Measurements from ENCODE around the gene WAC. TPM values are rescaled to one million over a fixed set of nuclear protein-coding genes. Genes with fewer than 3 reads are reported as not detected.
A peak's percentile ranks its signal among the peaks of the same experiment; 100 is the strongest.
"Not testable (repeated sequence)": the region's sequence is repeated elsewhere in the genome, so short reads cannot be mapped to it uniquely, and the experiment has no call there.

The WAC gene
- total RNA-seq, 2 experiments from 2014 or later = 128 to 141 TPM

- no peaks in the 10 kb centered on the region for H3K36me3 Mint-ChIP-seq
- H3K27me3 Mint-ChIP-seq = peaks cover 7% of the 10 kb centered on the region
- no peak for DNase-seq
- ATAC-seq = no peak
- H3K27ac Mint-ChIP-seq = no peak overlapping the region
- no peaks in the 10 kb centered on the region for H3K4me1 Mint-ChIP-seq
- no peak overlapping the region for H3K4me3 Mint-ChIP-seq
- CTCF ChIA-PET = no interaction called here
- no peaks in the 10 kb centered on the region for H3K9me3 Mint-ChIP-seq (ENCODE audit: low read depth)
Measured at GRCh38 chr10:28508304-28508925, 24.5 kb upstream of the WAC start.

- H3K27ac Mint-ChIP-seq = no peak overlapping the region
- CTCF ChIA-PET = no interaction called here
- H3K9me3 Mint-ChIP-seq (ENCODE audit: low read depth) = no peaks in the 10 kb centered on the region
- DNase-seq (no peak), ATAC-seq (no peak)
- no peaks in the 10 kb centered on the region for H3K4me1 Mint-ChIP-seq
- H3K36me3 Mint-ChIP-seq = no peaks in the 10 kb centered on the region
- no peak overlapping the region for H3K4me3 Mint-ChIP-seq
- peaks cover 9% of the 10 kb centered on the region for H3K27me3 Mint-ChIP-seq
Measured at GRCh38 chr10:28509286-28509685, 23.6 kb upstream of the WAC start.

- Mint-ChIP-seq H3K4me1 (no peaks in the 10 kb centered on the region), H3K9me3 (ENCODE audit: low read depth) (no peaks in the 10 kb centered on the region), H3K36me3 (no peaks in the 10 kb centered on the region), H3K27me3 (peaks cover 16% of the 10 kb centered on the region), H3K4me3 (no peak overlapping the region), H3K27ac (no peak overlapping the region)
- DNase-seq (no peak), ATAC-seq (no peak)
- CTCF ChIA-PET = no interaction called here
Measured at GRCh38 chr10:28514648-28515047, 18.3 kb upstream of the WAC start.

GRCh38 chr10:28520346-28520745 is 12.6 kb upstream of the WAC start:
- Mint-ChIP-seq H3K27me3 (peaks cover 9% of the 10 kb centered on the region), H3K9me3 (ENCODE audit: low read depth) (peaks cover 10% of the 10 kb centered on the region), H3K4me1 (no peaks in the 10 kb centered on the region), H3K36me3 (peaks cover 36% of the 10 kb centered on the region), H3K4me3 (no peak overlapping the region), H3K27ac (no peak overlapping the region)
- DNase-seq (no peak), ATAC-seq (no peak)
- CTCF ChIA-PET = interaction anchor here (1.0 kb wide), 1 partner anchor 9 kb away, joined by 3 read pairs; no protein-coding TSS in a partner anchor

DNA sequence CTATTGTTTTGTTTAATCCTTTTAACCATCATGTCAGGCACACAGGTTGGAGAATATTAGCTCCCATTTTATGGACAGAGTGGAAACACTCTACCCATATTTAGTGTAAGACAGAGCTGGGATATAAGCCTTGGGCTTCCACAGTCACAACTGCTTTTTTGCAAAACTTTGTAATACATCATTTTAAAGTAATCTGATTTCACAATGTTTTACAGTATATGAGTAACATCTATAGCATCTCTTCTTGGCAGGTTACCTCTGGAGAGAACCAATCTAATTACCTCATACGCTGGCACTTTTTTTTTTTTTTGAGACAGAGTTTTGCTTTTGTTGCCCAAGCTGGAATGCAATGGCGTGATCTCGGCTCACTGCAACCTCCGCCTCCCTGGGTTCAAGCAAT is 12.1 kb upstream of the WAC start:
- CTCF ChIA-PET = interaction anchor here (1.0 kb wide), 1 partner anchor 9 kb away, joined by 3 read pairs; no protein-coding TSS in a partner anchor
- ATAC-seq, DNase-seq, H3K27me3 Mint-ChIP-seq, H3K27ac Mint-ChIP-seq, H3K4me1 Mint-ChIP-seq, H3K4me3 Mint-ChIP-seq: not testable (repeated sequence)
- peaks cover 11% of the 10 kb centered on the region for H3K9me3 Mint-ChIP-seq (ENCODE audit: low read depth)
- peaks cover 40% of the 10 kb centered on the region for H3K36me3 Mint-ChIP-seq

GRCh38 chr10:28521961-28522360 is 11.0 kb upstream of the WAC start:
- CTCF ChIA-PET, H3K27ac Mint-ChIP-seq, DNase-seq, H3K27me3 Mint-ChIP-seq, ATAC-seq, H3K4me1 Mint-ChIP-seq, H3K4me3 Mint-ChIP-seq: not testable (repeated sequence)
- Mint-ChIP-seq H3K9me3 (ENCODE audit: low read depth) (peaks cover 12% of the 10 kb centered on the region), H3K36me3 (peaks cover 50% of the 10 kb centered on the region)

DNA sequence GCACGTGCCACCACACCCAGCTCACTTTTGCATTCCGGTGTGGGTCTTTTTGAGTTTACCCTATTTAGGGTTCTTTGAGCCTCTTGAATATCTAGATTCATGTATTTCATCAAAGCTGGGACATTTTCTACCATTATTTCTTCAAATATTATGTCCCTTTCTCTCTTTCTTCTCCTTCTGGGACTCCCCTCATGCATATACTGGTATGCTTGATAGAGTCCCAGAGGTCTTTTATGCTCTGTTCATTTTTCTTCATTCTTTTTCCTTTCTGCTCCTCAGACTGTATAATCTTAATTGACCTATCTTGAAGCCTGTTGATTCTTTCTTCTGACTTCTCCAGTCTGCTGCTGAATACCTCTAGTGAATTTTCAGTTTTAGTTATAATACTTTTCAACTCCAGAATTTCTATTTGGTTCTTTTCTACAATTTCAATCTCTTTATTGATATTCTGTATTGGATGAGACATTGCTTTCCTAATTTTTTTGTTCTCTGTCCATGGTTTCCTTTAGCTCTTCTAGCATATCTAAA is 9.1 kb upstream of the WAC start:
- Mint-ChIP-seq H3K4me3 (no peak overlapping the region), H3K27me3 (no peaks in the 10 kb centered on the region), H3K27ac (no peak overlapping the region), H3K36me3 (peaks cover 60% of the 10 kb centered on the region), H3K4me1 (peaks cover 2% of the 10 kb centered on the region), H3K9me3 (ENCODE audit: low read depth) (peaks cover 12% of the 10 kb centered on the region)
- DNase-seq (no peak), ATAC-seq (no peak)
- CTCF ChIA-PET = no interaction called here

GRCh38 chr10:28530751-28531150 is 2.2 kb upstream of the WAC start:
- Mint-ChIP-seq H3K27me3 (no peaks in the 10 kb centered on the region), H3K36me3 (peaks cover 59% of the 10 kb centered on the region), H3K4me1 (peaks cover 40% of the 10 kb centered on the region), H3K27ac (peak overlapping the region; percentile 58), H3K4me3 (peak overlapping the region; percentile 91), H3K9me3 (ENCODE audit: low read depth) (peaks cover 4% of the 10 kb centered on the region)
- no peak for DNase-seq
- CTCF ChIA-PET = no interaction called here
- no peak for ATAC-seq

DNA sequence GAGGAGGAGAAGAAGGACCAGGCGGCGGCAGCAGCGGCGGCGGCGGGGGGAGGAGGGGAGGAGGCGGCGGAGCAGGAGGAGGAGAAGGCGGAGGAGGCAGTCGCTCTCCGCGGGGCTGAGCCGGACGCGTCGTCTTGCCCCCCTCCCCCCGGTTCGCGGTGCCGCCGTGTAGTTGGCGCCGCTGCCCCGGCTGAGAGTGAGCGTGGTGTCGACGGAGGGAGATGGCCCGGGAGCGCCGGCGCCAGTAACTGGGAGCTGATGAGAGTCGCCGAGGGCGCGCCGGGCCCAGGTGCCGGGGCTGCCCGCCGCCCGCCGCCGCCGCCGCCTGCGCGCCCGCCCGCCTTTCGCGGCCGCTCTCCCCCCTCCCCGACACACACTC is 257 bp downstream of the WAC start:
- Mint-ChIP-seq H3K27me3 (no peaks in the 10 kb centered on the region), H3K4me1 (peaks cover 56% of the 10 kb centered on the region), H3K9me3 (ENCODE audit: low read depth) (peaks cover 2% of the 10 kb centered on the region), H3K36me3 (peaks cover 60% of the 10 kb centered on the region), H3K27ac (peak overlapping the region; percentile 100), H3K4me3 (peak overlapping the region; percentile 91)
- CTCF ChIA-PET = interaction anchor here (0.8 to 1.2 kb wide), 2 partner anchors 95 to 198 kb away, joined by 3 to 4 read pairs; no protein-coding TSS in a partner anchor
- ATAC-seq (peak; percentile 8), DNase-seq (no peak)

GRCh38 chr10:28533571-28534304 is 820 bp downstream of the WAC start:
- DNase-seq (peak; percentile 79), ATAC-seq (peak; percentile 27)
- peaks cover 2% of the 10 kb centered on the region for H3K9me3 Mint-ChIP-seq (ENCODE audit: low read depth)
- H3K4me1 Mint-ChIP-seq = peaks cover 56% of the 10 kb centered on the region
- H3K27me3 Mint-ChIP-seq = no peaks in the 10 kb centered on the region
- peaks cover 60% of the 10 kb centered on the region for H3K36me3 Mint-ChIP-seq
- H3K27ac Mint-ChIP-seq = peak overlapping the region; percentile 93
- CTCF ChIA-PET = interaction anchor here (1.3 to 3.1 kb wide), 2 partner anchors 9 to 12 kb away, joined by 3 to 11 read pairs; no protein-coding TSS in a partner anchor
- peak overlapping the region; percentile 95 for H3K4me3 Mint-ChIP-seq

DNA sequence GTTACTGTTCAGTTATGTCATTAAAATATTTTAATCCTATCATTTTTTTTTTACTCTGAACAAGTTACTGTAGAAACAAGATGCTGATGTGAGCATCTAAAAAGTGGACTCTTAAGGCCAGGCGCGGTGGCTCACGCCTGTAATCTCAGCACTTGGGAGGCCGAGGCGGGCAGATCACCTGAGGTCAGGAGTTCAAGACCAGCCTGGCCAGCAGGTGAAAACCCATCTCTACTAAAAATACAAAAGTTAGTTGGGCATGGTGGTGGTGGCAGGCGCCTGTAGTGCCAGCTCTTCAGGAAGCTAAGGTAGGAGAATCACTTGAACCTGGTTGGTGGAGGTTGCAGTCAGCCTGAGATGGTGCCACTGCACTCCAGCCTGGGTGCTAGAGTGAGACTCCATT is 2.9 kb downstream of the WAC start:
- H3K27ac Mint-ChIP-seq = no peak overlapping the region
- H3K4me3 Mint-ChIP-seq = no peak overlapping the region
- ATAC-seq (no peak), DNase-seq (no peak)
- H3K9me3 Mint-ChIP-seq (ENCODE audit: low read depth) = no peaks in the 10 kb centered on the region
- H3K36me3 Mint-ChIP-seq = peaks cover 56% of the 10 kb centered on the region
- peaks cover 44% of the 10 kb centered on the region for H3K4me1 Mint-ChIP-seq
- CTCF ChIA-PET = interaction anchor here (3.1 kb wide), 1 partner anchor 10 kb away, joined by 11 read pairs; no protein-coding TSS in a partner anchor
- H3K27me3 Mint-ChIP-seq = no peaks in the 10 kb centered on the region

GRCh38 chr10:28538595-28538994 is 5.7 kb downstream of the WAC start:
- no peaks in the 10 kb centered on the region for H3K27me3 Mint-ChIP-seq
- no peaks in the 10 kb centered on the region for H3K9me3 Mint-ChIP-seq (ENCODE audit: low read depth)
- no peak overlapping the region for H3K27ac Mint-ChIP-seq
- peaks cover 53% of the 10 kb centered on the region for H3K4me1 Mint-ChIP-seq
- no peak for ATAC-seq
- DNase-seq = no peak
- no peak overlapping the region for H3K4me3 Mint-ChIP-seq
- peaks cover 71% of the 10 kb centered on the region for H3K36me3 Mint-ChIP-seq
- CTCF ChIA-PET = no interaction called here

- CTCF ChIA-PET = no interaction called here
- DNase-seq (no peak), ATAC-seq (no peak)
- no peak overlapping the region for H3K27ac Mint-ChIP-seq
- no peaks in the 10 kb centered on the region for H3K27me3 Mint-ChIP-seq
- H3K4me3 Mint-ChIP-seq = no peak overlapping the region
- H3K4me1 Mint-ChIP-seq = peaks cover 60% of the 10 kb centered on the region
- H3K36me3 Mint-ChIP-seq = peaks cover 66% of the 10 kb centered on the region
- H3K9me3 Mint-ChIP-seq (ENCODE audit: low read depth) = no peaks in the 10 kb centered on the region
Measured at GRCh38 chr10:28540145-28540544, 7.2 kb downstream of the WAC start.
